GM06990 (cell line): ENCODE data around the gene PRDM5.

Experiments used
- DNase-seq: peaks from one replicate; pipeline ENCODE4 v3.0.0-alpha.2; 2011; ENCODE audit not compliant: insufficient read length; ENCODE audit errors: extremely low read depth
- H3K27me3 ChIP-seq: replicated peaks from 2 replicates; pipeline ENCODE4 v1.6.0; 2011; ENCODE audit warnings: low read length; ENCODE audit not compliant: control insufficient read depth, insufficient read depth
- H3K36me3 ChIP-seq: 2 replicates; pipeline ENCODE4 v1.5.1; 2011; ENCODE audit warnings: low read length; ENCODE audit not compliant: control insufficient read depth, insufficient read depth
- H3K4me3 ChIP-seq: replicated peaks from 2 replicates; pipeline ENCODE4 v1.5.1; 2011; ENCODE audit warnings: low read depth, mild to moderate bottlenecking, control low read depth, low read length
- CTCF ChIP-seq: IDR thresholded peaks from 2 replicates; pipeline ENCODE4 v1.5.1; 2011; ENCODE audit warnings: low read length, control low read depth, mild to moderate bottlenecking, inconsistent platforms; ENCODE audit not compliant: insufficient read depth, poor library complexity, severe bottlenecking

Gene PRDM5

GRCh38 chr4:120724656-120725055 lies 197.9 kb downstream of the PRDM5 start:
- TF ChIP-seq CTCF = no peak
- H3K4me3 ChIP-seq = no peak overlapping the region
- no peaks in the 10 kb centered on the region for H3K36me3 ChIP-seq
- no peaks in the 10 kb centered on the region; the same call in 1 of the 2 replicates for H3K27me3 ChIP-seq
- no peak for DNase-seq

GRCh38 chr4:120723986-120724385 lies 198.5 kb downstream of the PRDM5 start:
- H3K27me3 ChIP-seq = no peaks in the 10 kb centered on the region; the same call in 1 of the 2 replicates
- TF ChIP-seq CTCF = no peak
- no peak overlapping the region for H3K4me3 ChIP-seq
- DNase-seq = no peak
- no peaks in the 10 kb centered on the region for H3K36me3 ChIP-seq

- Histone ChIP-seq H3K4me3 (no peak overlapping the region), H3K27me3 (no peaks in the 10 kb centered on the region; the same call in 1 of the 2 replicates), H3K36me3 (no peaks in the 10 kb centered on the region)
- DNase-seq = no peak
- TF ChIP-seq CTCF = no peak
These were observed 199.4 kb downstream of the PRDM5 start for GRCh38 chr4:120723105-120723504.

GRCh38 chr4:120722655-120723054 lies 199.9 kb downstream of the PRDM5 start:
- DNase-seq = no peak
- H3K36me3 ChIP-seq = no peaks in the 10 kb centered on the region
- no peak overlapping the region for H3K4me3 ChIP-seq
- no peaks in the 10 kb centered on the region; the same call in 1 of the 2 replicates for H3K27me3 ChIP-seq
- no peak for TF ChIP-seq CTCF

- DNase-seq = no peak
- Histone ChIP-seq H3K36me3 (no peaks in the 10 kb centered on the region), H3K4me3 (no peak overlapping the region), H3K27me3 (no peaks in the 10 kb centered on the region; the same call in 1 of the 2 replicates)
- TF ChIP-seq CTCF = no peak
These were observed 202.1 kb downstream of the PRDM5 start for GRCh38 chr4:120720354-120720934.

GRCh38 chr4:120718979-120719566 lies 203.5 kb downstream of the PRDM5 start:
- Histone ChIP-seq H3K4me3 (no peak overlapping the region), H3K36me3 (no peaks in the 10 kb centered on the region), H3K27me3 (no peaks in the 10 kb centered on the region; the same call in 1 of the 2 replicates)
- peak; percentile 81 for TF ChIP-seq CTCF
- no peak for DNase-seq
